Fibroblast of gingiva (primary cell): ENCODE measurements around the gene SORBS1.

Source experiments
- DNase-seq: peaks from one replicate; pipeline ENCODE4 v3.0.0-alpha.2; 2011; ENCODE audit warnings: low read depth

The SORBS1 gene

DNA sequence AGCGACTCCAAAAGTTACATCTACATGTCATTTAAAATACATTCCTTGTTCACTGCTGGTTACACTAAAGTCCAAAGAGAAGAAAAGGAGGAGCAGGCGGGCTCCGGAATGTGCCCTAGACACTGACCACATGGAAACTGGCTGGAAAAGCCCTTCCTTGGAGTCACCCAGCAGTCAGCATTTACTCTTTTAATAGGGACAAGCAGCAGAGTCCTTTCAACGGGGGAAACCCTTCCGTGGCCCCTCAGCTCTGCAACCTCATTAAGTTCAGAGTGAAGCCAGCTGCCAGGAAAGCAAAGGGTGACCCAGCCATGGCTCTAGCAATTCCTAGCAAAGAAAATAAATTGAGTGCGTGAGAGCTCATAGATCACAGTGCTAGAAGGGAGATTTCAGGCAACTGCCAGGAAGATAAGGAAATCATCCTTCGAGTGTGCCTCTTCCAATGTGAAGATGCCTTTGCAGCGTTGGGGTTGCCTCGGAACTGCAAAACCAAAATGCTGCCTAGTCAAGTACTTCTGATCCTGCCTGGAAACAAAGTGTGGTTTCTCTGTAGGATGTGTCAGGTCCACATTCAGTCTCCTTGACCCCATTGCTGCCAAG is 101.6 kb downstream of the SORBS1 start:
- DNase-seq, result no peak

DNA sequence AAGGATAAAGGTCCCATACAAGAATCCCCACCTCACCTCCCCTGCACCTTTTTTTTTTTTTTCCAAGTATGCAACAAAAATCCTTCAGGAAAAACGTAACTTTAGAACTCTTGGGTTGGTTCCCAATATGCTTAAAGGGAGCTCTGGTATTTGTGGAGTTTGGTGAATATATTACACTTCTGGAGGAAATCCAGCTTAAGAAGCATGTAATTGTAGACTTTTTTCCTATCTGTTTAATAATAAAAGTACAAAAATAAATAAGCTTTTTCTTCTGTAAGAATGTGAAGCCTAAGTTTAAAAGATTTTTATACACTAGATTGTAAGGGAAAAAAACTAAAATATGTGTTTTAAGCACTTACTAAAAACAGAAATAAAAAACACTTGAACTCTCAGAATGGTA is 102.3 kb downstream of the SORBS1 start:
- no peak for DNase-seq

DNA sequence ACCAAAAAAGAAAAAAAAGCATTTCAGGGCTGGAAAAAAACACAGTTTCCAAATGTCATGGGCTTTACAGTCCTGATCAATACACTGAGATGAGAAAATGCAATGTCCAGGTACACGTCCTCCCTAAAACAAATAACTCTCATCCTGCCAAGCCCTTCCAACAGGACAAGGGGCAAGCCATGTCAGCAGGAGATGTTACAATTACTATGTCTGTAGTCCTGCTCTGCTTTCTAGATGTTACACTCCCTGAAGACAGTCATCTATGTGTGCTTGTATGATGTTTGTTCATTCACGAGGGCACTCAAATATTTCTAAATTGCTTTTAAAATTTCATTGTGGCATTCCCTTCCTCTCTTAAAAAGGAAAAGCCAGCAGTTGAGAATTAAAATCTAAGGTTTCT is 103.2 kb downstream of the SORBS1 start:
- no peak for DNase-seq

DNA sequence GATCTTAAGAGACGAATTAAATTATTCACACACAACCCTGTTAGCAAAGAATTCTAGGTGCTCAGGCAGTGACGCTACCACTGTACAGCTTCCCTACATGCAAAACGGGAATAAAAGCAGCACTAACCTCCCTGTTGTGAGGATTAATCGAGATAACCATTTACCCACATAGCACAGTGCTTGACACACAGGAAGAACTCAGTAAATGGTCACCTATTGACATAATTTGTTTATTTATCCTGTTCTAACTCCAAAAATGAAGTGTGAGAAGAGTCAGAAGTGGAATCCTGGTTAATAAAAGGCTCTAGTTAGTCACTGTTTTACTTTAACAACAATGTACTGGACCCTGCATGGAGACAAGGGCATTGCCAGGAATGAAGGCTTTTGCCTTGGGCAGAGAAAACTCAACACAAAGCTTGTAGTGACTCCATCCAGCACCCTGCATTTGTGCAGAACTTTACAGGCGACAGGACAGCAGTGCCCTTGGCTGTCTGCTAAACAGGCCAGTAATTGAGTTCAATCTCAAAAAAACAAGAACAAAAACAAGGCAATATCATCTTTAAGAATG is 103.8 kb downstream of the SORBS1 start:
- DNase-seq, result no peak

DNA sequence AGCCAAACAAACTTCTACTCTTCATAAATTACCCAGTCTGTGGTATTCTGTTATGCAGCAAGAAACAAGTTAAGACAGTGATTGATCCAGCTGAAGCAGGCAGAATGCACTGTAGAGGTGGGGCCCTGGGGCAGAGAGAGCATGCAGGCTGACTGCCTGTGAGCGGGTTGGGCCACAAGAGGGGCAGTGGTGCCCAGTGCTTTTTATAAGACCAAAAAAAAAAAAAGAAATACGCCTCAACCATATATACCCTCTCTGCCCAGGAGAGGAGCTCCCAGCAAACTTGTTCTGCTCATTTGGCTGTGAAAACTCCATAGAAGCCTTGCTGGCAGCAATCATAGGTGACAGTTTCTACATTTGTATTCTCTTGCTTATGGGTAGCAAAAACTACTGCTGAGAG is 104.7 kb downstream of the SORBS1 start:
- DNase-seq, result no peak

DNA sequence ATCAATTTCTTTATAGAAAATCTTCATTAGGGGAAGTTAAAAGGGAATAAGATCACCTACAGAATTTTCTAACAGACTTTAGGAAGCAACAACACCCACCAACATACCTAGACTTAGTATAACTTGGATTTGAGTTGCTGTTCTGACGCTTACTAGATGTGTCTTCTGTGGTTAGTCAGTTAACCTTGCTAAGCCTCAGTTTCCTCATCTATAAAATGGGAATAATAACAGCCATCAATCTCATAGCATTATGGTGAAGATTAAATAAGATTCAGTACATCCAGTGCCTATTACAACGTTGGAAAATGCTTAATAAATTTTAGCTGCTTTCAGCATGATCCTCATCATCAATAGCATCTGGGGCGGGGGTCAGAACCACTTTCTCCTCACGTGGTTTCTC is 106.2 kb downstream of the SORBS1 start:
- DNase-seq, result no peak

DNA sequence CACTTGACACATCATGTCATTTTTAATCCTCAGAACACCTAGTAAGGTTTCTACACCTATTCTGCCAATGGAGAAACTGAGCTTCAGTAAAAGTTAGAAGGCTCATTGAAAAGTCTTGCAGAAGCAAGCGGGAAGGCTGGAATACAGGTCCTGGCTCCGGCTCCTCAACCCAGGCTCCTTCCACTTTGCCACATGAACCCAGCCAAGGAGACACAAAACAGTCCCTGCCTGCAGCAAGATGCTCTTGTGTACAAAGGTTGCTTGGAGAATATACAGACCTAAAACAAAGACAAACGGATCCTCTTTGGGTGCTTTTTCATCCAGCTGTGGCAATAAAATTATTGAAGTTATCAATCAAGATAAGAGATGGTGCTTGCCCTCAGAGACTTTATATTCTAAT is 106.8 kb downstream of the SORBS1 start:
- no peak for DNase-seq

DNA sequence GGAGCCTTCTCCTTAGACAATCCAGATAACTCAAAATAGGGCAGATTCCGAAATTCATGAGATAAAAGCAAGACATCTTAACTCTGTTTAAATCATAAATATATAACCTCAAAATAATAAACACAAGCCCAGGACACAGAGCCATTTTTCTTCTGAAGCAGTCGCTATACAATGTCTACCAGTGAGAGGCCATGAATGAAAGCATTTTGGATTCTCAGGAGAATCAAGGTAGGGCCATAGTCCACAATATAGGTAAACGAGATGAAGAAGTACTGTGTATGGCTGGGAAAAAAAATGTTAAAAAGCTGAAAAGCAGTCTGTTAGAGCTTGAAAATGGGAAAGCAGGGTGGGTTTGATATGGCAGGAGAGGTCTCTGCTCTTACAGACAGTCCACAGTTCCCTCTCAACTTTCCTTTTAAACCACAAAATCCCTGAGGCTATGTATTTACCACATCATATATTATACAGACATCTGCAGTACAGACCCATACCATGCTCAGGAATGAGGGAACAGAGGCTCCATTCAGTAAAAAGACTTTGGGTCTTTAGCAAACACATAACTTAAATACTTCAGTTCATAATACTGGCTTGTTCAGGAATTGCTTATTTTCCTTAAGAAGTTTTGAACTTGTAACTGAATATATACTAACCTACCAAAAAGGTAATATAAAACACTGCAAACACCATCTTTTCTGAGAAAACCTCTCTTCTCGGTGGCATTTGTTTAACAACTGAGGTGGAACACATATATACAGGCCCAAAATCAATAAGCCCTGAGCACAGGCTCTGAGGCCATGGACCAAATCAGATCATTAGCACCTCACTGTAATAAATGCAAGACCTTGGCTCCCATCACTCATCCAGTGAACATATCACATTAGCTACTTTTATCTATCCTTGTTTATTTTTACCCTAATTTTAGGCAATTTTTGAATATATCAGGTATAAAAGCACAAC is 109.3 kb downstream of the SORBS1 start:
- no peak for DNase-seq

DNA sequence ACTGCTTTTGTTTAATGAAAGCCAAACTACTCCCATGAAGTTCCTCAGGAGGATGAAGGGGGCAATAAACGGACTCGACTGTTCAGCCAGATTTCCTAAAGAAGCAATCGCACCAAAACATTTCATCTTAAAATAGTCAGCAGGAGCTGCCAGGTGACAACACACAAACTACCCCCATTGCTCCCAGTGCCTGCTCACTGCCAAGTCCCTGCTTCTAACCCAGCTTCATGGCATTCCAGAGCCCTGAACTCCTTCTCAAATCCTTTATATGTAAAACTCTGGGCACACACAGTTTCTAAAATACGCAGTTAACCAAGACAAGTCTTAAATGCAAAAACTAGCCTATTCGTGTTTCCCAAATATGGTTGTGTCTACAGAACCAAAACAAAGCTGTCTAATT is 110.0 kb downstream of the SORBS1 start:
- DNase-seq, result no peak

DNA sequence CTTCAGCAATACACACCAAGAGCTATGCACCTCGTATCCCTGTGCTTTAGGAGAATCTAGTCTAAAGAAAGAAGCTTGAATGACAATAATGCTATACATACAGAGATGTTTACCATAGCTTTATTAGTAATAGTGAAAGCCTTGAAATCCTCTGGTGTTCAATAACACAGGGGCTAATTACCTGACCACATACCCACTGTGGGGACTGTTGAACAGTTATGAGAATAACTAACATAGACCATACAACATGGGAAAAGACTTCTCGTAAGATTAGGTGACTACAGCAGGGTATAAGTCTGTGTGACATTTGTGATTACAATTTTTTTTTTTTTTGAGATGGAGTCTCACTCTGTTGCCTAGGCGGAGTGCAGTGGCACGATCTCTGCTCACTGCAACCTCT is 111.0 kb downstream of the SORBS1 start:
- no peak for DNase-seq

DNA sequence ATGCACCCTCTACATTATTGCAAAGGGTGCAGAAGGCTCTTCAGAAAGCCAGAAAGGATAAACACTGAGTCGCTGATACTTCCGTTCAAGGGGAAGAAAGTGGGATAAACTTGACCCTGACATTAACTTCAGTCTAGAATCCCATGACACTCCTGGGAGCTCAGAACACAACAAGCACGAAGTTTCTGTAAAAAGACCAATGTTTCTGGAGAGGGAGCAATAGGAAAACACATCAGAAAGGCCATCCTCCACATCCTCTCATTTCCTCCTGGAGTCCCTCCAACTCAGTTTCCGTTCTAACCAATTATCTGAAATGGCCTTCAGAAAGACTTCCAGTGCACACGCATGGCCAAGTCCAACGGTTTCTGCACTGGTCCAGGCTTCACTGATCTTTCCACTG is 113.5 kb downstream of the SORBS1 start:
- peak; percentile 14 for DNase-seq

DNA sequence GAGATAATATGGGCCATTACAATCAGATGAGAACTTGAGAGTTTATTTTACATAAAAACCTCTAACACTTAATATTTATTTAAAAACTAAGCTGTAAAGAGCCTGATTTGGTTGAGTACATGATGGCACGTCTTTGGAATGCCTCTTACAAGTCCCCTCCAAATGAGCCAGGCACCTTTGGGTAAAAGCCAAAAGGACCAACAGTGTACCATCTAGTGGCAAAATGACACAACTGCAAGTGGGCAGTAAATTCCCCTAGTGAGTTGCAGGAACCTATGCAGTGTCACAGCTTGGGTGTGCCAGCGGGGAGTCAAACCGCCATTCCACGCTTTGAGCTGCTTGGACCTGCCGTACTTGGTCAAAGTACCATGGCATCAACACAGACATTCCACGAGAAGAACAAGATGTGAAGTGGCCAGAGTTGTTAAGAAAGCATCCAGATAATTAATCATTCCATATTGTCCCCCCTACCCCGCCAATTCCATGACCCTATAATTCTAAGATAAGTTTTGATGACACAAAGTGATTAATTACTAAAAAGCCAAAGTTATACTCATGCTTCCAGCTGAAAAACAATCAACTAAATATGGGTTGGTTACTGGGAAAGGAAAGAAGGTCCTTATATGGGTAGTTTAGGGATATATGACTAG is 115.2 kb downstream of the SORBS1 start:
- peak; percentile 79 for DNase-seq

DNA sequence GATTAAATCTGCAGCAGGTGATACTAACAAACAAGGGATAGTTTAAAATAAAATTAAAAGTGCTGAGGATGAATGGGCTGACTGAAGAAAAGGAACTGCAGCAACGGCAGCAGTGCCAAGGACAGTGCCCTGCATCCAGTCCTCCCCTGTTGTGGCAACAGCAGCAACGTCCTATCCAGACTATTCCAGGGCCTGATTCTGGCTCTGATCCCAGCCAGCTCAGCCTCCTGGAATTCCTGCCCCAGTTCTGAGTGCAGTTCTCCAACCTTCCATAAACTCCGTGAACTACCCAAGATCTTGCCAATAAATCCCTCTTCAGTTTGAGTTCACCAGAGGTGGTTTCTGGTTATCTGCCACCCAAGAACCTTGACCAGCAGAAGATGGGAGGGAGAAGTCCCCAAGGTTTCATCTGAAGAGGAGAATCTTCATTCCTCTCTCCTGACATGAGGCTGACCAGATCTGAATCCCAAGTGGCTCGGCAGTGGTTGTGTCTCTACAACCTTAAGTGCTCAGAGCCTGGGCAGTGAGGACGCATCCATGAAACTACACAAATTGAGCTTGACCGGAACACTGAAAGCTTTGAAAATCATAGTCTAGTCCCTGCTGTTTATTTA is 115.8 kb downstream of the SORBS1 start:
- DNase-seq, result peak; percentile 68

DNA sequence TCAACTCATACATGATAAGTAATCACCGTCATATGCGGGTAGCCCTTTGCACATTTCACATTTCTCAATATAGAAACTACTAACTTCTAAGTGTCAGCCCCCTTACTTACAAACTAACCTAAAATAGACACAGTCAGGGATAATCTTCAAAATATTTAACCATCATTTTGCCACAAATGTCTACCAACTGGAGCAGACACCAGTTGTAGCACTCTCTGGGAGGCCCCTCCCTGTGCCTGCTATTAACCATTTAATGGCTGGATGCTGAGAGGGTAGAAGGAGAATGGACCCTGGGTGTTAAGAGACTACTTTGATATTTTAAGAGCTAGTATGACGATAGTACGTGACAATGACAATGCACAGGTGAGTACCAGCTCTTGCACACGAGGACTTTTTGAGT is 116.4 kb downstream of the SORBS1 start:
- no peak for DNase-seq

DNA sequence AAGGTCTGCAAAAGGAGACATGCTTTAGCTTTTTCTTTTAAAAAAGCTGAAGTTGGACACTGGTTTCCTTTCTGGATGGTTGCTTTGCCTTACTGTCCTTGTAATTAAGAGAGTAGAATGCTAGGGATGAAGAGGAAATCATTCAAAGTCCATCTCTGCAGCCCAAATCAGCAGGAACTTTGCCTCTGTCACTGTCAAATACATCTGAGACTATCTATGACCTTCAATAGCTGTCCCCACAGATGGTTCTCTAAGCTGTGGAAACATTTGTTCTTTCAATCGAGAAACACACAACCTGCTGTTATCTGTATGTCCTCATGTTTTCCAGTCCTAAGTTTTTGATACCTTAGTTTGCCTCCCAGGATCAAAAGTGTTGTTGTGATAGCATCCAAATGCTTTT is 117.5 kb downstream of the SORBS1 start:
- DNase-seq, result no peak

DNA sequence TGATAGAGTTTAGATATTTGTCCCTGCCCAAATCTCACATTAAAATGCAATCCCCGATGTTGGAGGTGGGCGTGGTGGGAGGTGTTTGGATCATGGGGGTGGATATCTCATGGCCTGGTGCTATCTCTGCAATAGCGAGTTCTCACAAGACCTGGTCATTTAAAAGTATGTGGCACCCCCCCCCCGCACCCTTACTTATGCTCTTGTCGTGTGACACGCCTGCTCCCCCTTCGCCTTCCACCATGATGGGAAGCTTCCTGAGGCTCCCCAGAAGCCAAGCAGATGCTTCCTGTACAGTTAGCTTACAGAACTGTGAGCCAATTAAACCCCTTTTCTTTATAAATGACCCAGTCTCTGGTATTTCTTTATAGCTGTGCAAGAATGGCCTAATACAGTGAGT is 118.8 kb downstream of the SORBS1 start:
- no peak for DNase-seq

DNA sequence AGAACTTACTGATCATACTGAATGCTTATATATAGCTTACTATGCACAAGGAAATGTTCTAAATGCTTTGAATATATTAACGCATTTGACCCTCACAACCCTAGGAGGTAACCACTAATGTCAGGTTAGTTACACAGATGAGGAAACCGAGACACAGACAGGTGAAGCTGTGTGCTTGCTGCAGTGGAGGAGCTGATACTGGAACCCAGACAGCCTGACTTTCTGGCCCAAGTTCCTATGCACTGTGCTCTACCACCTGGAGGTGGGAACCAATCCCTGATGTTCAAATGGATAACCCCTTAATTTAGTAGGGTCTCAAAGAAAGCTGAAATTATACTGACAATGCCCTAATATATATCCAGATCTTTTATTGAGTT is 119.6 kb downstream of the SORBS1 start:
- no peak for DNase-seq

DNA sequence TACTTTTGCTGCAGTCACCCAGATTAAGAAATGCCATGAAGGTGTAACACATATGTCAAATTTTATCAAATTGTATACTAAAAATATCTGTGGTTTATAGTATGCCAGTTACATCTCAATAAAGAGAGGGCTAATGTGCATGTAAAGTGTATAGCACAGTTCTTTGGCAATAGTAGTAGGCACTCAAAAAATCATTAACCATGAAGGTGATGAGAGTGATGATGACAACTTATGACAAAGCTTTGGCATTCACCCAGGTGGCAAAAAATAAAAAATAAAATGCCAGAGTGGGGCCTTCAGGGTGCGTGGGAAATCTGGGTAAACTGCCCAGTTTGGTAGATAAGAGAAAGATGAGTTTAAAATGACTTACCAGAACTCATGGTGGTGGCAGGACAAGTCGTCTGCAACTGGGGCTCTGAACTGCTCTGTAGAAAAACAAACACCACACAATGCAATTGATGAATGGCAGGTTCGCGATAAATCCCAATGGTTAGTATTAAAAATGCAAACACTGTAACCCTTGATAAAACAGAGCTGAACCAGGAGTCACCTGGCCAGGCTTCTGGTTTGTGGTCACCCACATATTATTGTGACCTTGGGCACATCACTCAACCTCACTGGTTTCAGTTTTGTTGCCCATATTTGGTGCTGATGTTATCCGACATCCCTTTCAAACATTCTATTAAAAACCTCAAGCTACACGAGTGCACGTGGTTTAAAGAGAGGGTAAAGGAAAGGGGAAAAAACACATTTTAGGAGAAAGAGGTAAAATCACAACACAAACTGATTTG is 120.2 kb downstream of the SORBS1 start:
- DNase-seq, result no peak

DNA sequence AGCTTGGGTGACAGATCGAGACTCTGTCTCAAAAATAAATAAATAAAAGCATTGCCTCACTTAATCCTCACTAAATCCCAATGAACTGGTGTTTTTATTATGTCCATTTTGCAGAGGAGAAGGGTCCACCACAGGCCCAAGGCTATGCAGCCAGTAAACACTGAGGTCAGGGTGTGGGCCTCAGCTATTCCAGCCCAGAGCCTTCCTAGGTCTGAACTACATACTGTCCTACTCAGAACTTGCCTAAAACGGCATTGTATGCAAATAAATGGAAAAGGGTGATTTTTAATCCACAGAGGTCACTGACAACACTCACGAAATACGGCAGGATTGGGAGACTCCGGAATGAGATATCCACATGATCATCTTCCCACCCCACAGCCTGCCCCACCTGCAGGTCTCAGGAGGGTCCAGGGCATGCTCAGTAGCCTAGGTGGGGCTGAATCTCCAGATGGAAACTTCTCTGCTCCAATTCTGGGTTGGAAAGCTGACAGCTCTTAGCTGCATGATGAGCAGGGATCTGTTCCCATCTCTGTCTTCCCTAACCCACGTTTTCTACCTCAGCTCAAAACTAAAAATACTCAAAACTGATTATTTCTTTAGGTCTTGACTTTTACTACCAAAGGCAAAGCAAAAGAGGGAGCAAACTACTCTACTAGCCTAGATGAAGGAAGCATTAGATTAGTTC is 121.0 kb downstream of the SORBS1 start:
- DNase-seq, result no peak

DNA sequence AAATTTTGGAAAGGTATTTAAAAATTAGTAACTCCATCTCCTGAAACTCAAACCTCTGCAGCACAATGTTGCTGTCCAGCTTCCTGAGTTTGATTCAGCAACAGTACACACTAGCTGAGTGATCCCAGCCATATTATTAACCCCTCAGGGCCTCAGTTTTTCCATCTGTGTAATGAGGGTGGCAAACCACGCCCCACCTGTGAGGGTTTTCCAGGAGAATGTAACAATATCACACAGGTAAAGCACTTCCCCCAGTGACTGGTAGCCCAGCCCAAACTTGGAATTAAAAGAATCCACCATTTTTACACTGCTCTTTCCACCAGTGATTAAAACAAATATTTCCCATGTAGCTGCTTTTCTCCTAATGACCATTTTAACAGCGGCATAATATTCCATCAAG is 122.4 kb downstream of the SORBS1 start:
- DNase-seq, result no peak

DNA sequence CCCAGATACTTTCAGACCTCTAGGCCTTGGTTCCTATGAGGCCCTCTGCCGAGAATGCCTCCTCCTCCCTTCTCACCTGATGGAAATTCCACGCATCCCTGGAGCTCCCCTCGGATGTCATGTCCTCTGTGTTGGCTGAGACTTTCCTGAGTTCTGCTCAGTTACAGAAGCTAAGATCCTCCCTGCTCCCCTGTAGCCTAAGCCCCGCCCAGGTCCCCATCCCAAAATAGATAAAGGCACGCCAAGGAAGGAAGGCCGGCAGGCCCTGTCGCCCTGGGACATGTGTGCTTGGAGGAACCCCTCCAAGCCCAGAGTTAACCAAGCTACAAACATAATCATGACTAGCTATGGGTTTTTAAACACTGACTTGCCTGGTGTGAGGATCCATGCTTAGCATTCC is 123.5 kb downstream of the SORBS1 start:
- no peak for DNase-seq
